HL-60 (cell line): ENCODE results near the gene HTR4.

Experiments
- DNase-seq, 2 experiments: peaks; one replicate each; pipeline ENCODE4 v3.0.0-alpha.2; 2010 to 2020; ENCODE audit warnings: low read depth in 1 of 2, low spot score in 1 of 2
- H3K27ac ChIP-seq: fragments of 250-450 bp; sonication (Bioruptor Pico); replicated peaks from 2 replicates; pipeline ENCODE4 v1.5.1; 2020; ENCODE audit warnings: mild to moderate bottlenecking, moderate library complexity
- H3K27me3 ChIP-seq: fragments of 250-450 bp; sonication (Bioruptor Pico); 2 replicates; pipeline ENCODE4 v1.5.1; 2021; ENCODE audit warnings: mild to moderate bottlenecking, moderate library complexity; ENCODE audit not compliant: insufficient read depth, poor library complexity, severe bottlenecking
- H3K4me3 ChIP-seq: replicated peaks from 2 replicates; pipeline ENCODE4 v1.5.1; 2011; ENCODE audit warnings: mild to moderate bottlenecking, control low read depth, low read length; ENCODE audit not compliant: insufficient read depth
- GABPA ChIP-seq: IDR thresholded peaks from 2 replicates; pipeline ENCODE4 v1.6.1; 2012; ENCODE audit warnings: low read depth
- POLR2AphosphoS5 ChIP-seq: IDR thresholded peaks from 2 replicates; pipeline ENCODE4 v1.6.1; 2012; ENCODE audit warnings: low read depth
- SPI1 ChIP-seq: IDR thresholded peaks from 2 replicates; pipeline ENCODE4 v1.6.1; 2012; ENCODE audit warnings: low read depth, mild to moderate bottlenecking, borderline replicate concordance
- TF ChIP-seq, protein P1 (sequence below): IDR thresholded peaks from one replicate; pipeline ENCODE4 v1.5.1; 2011; ENCODE audit warnings: low read length, control low read depth, inconsistent platforms; ENCODE audit not compliant: insufficient read depth
- TF ChIP-seq, protein P2 (sequence below): IDR thresholded peaks from 2 replicates; pipeline ENCODE4 v1.6.1; 2012; ENCODE audit warnings: low read depth; ENCODE audit not compliant: insufficient replicate concordance

Gene HTR4

DNA sequence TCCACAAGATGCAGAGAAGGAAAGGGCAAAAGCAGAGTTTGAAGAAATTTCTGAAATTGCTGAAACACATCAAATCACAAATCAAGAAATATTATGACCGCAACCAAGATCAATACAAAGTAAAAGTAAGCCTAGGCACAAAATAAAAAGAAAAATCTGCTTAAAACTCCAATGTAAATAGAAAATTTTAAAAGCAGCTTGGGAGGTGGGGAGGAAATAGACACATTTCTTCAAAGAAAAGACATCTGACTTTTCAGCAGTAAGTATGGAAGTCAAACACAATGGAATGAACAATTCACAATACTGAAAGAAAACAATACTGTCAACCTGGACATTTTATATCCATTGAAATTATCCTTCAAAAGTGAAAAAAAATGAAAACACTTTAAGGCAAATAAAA, 55.1 kb downstream of the HTR4 start:
- no peak for DNase-seq
- TF ChIP-seq SPI1 (no peak), GABPA (no peak), POLR2AphosphoS5 (no peak)
- TF ChIP-seq, protein P1, sequence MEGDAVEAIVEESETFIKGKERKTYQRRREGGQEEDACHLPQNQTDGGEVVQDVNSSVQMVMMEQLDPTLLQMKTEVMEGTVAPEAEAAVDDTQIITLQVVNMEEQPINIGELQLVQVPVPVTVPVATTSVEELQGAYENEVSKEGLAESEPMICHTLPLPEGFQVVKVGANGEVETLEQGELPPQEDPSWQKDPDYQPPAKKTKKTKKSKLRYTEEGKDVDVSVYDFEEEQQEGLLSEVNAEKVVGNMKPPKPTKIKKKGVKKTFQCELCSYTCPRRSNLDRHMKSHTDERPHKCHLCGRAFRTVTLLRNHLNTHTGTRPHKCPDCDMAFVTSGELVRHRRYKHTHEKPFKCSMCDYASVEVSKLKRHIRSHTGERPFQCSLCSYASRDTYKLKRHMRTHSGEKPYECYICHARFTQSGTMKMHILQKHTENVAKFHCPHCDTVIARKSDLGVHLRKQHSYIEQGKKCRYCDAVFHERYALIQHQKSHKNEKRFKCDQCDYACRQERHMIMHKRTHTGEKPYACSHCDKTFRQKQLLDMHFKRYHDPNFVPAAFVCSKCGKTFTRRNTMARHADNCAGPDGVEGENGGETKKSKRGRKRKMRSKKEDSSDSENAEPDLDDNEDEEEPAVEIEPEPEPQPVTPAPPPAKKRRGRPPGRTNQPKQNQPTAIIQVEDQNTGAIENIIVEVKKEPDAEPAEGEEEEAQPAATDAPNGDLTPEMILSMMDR, result no peak
- TF ChIP-seq, protein P2, sequence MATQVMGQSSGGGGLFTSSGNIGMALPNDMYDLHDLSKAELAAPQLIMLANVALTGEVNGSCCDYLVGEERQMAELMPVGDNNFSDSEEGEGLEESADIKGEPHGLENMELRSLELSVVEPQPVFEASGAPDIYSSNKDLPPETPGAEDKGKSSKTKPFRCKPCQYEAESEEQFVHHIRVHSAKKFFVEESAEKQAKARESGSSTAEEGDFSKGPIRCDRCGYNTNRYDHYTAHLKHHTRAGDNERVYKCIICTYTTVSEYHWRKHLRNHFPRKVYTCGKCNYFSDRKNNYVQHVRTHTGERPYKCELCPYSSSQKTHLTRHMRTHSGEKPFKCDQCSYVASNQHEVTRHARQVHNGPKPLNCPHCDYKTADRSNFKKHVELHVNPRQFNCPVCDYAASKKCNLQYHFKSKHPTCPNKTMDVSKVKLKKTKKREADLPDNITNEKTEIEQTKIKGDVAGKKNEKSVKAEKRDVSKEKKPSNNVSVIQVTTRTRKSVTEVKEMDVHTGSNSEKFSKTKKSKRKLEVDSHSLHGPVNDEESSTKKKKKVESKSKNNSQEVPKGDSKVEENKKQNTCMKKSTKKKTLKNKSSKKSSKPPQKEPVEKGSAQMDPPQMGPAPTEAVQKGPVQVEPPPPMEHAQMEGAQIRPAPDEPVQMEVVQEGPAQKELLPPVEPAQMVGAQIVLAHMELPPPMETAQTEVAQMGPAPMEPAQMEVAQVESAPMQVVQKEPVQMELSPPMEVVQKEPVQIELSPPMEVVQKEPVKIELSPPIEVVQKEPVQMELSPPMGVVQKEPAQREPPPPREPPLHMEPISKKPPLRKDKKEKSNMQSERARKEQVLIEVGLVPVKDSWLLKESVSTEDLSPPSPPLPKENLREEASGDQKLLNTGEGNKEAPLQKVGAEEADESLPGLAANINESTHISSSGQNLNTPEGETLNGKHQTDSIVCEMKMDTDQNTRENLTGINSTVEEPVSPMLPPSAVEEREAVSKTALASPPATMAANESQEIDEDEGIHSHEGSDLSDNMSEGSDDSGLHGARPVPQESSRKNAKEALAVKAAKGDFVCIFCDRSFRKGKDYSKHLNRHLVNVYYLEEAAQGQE, result no peak
- Histone ChIP-seq H3K4me3 (no peak overlapping the region), H3K27ac (no peak overlapping the region), H3K27me3 (no peaks in the 10 kb centered on the region)

DNA sequence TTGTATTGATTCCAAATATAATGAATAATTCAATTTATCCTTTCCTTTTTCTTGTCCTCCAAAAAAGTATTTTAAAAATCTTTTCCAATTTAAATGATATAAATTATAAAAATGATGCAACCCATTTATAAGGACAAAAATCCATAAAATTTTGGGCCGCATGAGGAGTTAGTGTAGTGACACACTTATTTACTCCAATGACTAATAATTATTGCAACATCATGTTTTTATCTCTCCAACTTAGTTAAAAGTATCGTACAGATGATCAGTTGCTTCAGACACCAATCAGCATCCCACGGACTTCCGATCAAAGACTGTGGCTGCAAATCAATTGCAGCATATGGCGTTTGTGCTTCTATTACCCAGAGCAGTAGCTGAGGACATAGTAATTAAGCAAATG, 58.6 kb downstream of the HTR4 start:
- H3K4me3 ChIP-seq, result no peak overlapping the region
- no peaks in the 10 kb centered on the region for H3K27me3 ChIP-seq
- DNase-seq, result no peak
- no peak overlapping the region for H3K27ac ChIP-seq
- TF ChIP-seq GABPA, result no peak
- TF ChIP-seq POLR2AphosphoS5, result no peak
- TF ChIP-seq, protein P2, result no peak
- TF ChIP-seq, protein P1, result no peak
- no peak for TF ChIP-seq SPI1

DNA sequence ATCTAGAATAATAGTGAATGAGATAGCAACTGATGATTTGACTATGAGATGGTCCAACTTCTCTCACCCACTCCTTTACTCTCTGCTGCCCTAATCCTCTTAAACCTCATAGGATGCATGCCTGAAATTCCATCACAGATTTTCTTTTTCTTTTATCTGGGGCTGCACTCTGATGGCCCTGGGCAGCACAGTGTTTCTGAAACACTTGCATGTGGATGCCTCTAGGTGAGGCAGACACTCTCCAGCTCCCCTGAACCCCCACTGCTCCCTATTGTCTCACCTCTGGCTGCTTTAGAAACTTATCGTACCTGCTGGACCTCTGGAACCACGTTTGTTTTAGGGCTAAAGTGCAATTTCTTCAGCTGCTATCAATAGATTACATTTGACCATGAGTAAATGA, 67.5 kb downstream of the HTR4 start:
- DNase-seq, result no peak
- no peak overlapping the region for H3K27ac ChIP-seq
- TF ChIP-seq GABPA (no peak), SPI1 (no peak), POLR2AphosphoS5 (no peak)
- TF ChIP-seq, protein P2, result no peak
- TF ChIP-seq, protein P1, result no peak
- no peak overlapping the region for H3K4me3 ChIP-seq
- no peaks in the 10 kb centered on the region for H3K27me3 ChIP-seq
